Rectal smooth muscle tissue (tissue), 1 donor: ENCODE results near the gene MYPN.
"Not testable (repeated sequence)": the region's sequence is repeated elsewhere in the genome, so short reads cannot be mapped to it uniquely, and the experiment has no call there.

ENCODE experiments used
- H3K27ac ChIP-seq: one replicate; pipeline ENCODE4 v1.7.0; 2013; ENCODE audit warnings: low read depth, low read length, inconsistent platforms
- H3K27me3 ChIP-seq: one replicate; pipeline ENCODE4 v1.7.0; 2013; ENCODE audit warnings: low read length; ENCODE audit not compliant: control insufficient read depth, insufficient read depth
- H3K36me3 ChIP-seq: one replicate; pipeline ENCODE4 v1.7.0; 2013; ENCODE audit warnings: low read length; ENCODE audit not compliant: control insufficient read depth, insufficient read depth
- H3K4me1 ChIP-seq: one replicate; pipeline ENCODE4 v1.7.0; 2013; ENCODE audit warnings: low read length; ENCODE audit not compliant: control insufficient read depth, insufficient read depth
- H3K4me3 ChIP-seq: one replicate; pipeline ENCODE4 v1.7.0; 2013; ENCODE audit warnings: low read length
- H3K9ac ChIP-seq: one replicate; pipeline ENCODE4 v1.7.0; 2013; ENCODE audit warnings: low read length

Gene MYPN

GRCh38 chr10:68142761-68143160, 33.5 kb downstream of the MYPN start:
- Histone ChIP-seq H3K4me3 (no peak overlapping the region), H3K27ac (no peak overlapping the region), H3K4me1 (no peaks in the 10 kb centered on the region), H3K36me3 (no peaks in the 10 kb centered on the region), H3K9ac (no peak overlapping the region), H3K27me3 (no peaks in the 10 kb centered on the region)

GRCh38 chr10:68144709-68145108, 35.4 kb downstream of the MYPN start:
- H3K4me1 ChIP-seq, result no peaks in the 10 kb centered on the region
- no peak overlapping the region for H3K27ac ChIP-seq
- H3K27me3 ChIP-seq, result no peaks in the 10 kb centered on the region
- H3K4me3 ChIP-seq, result no peak overlapping the region
- H3K36me3 ChIP-seq, result no peaks in the 10 kb centered on the region
- H3K9ac ChIP-seq, result no peak overlapping the region

- Histone ChIP-seq H3K27me3 (no peaks in the 10 kb centered on the region), H3K4me3 (no peak overlapping the region), H3K27ac (no peak overlapping the region), H3K4me1 (no peaks in the 10 kb centered on the region), H3K9ac (no peak overlapping the region), H3K36me3 (no peaks in the 10 kb centered on the region)
Observed at GRCh38 chr10:68145705-68146104, 36.4 kb downstream of the MYPN start.

GRCh38 chr10:68146133-68146532, 36.8 kb downstream of the MYPN start:
- Histone ChIP-seq H3K4me3 (no peak overlapping the region), H3K9ac (no peak overlapping the region), H3K27ac (no peak overlapping the region), H3K27me3 (no peaks in the 10 kb centered on the region), H3K4me1 (no peaks in the 10 kb centered on the region), H3K36me3 (no peaks in the 10 kb centered on the region)

GRCh38 chr10:68151453-68151852, 42.2 kb downstream of the MYPN start:
- no peaks in the 10 kb centered on the region for H3K36me3 ChIP-seq

GRCh38 chr10:68153473-68154210, 44.4 kb downstream of the MYPN start:
- Histone ChIP-seq H3K36me3 (no peaks in the 10 kb centered on the region), H3K27me3 (no peaks in the 10 kb centered on the region), H3K9ac (no peak overlapping the region), H3K27ac (no peak overlapping the region), H3K4me1 (peaks cover 5% of the 10 kb centered on the region), H3K4me3 (no peak overlapping the region)

More at GRCh38 chr10:68151453-68151852, 42.2 kb downstream of the MYPN start:
- Histone ChIP-seq H3K4me3 (no peak overlapping the region), H3K27me3 (no peaks in the 10 kb centered on the region), H3K27ac (no peak overlapping the region), H3K4me1 (peaks cover 5% of the 10 kb centered on the region), H3K9ac (no peak overlapping the region)

- Histone ChIP-seq H3K27ac (no peak overlapping the region), H3K36me3 (no peaks in the 10 kb centered on the region), H3K27me3 (no peaks in the 10 kb centered on the region), H3K9ac (no peak overlapping the region), H3K4me3 (no peak overlapping the region), H3K4me1 (peaks cover 5% of the 10 kb centered on the region)
Observed at GRCh38 chr10:68154211-68154497, 44.9 kb downstream of the MYPN start.

GRCh38 chr10:68155615-68156210, 46.4 kb downstream of the MYPN start:
- no peaks in the 10 kb centered on the region for H3K36me3 ChIP-seq
- H3K4me3 ChIP-seq, result no peak overlapping the region
- peaks cover 5% of the 10 kb centered on the region for H3K4me1 ChIP-seq
- no peak overlapping the region for H3K9ac ChIP-seq
- no peaks in the 10 kb centered on the region for H3K27me3 ChIP-seq
- H3K27ac ChIP-seq, result no peak overlapping the region

- no peaks in the 10 kb centered on the region for H3K36me3 ChIP-seq
- H3K27ac ChIP-seq, result no peak overlapping the region
- H3K9ac ChIP-seq, result no peak overlapping the region
- H3K4me1 ChIP-seq, result peaks cover 5% of the 10 kb centered on the region
- H3K4me3 ChIP-seq, result no peak overlapping the region
- no peaks in the 10 kb centered on the region for H3K27me3 ChIP-seq
Observed at GRCh38 chr10:68156373-68157185, 47.3 kb downstream of the MYPN start.

GRCh38 chr10:68157522-68157921, 48.2 kb downstream of the MYPN start:
- H3K36me3 ChIP-seq, H3K4me3 ChIP-seq, H3K27ac ChIP-seq, H3K9ac ChIP-seq, H3K4me1 ChIP-seq, H3K27me3 ChIP-seq: not testable (repeated sequence)

- H3K36me3 ChIP-seq, result no peaks in the 10 kb centered on the region
- H3K9ac ChIP-seq, result no peak overlapping the region
- H3K27ac ChIP-seq, result no peak overlapping the region
- peaks cover 5% of the 10 kb centered on the region for H3K4me1 ChIP-seq
- H3K4me3 ChIP-seq, result no peak overlapping the region
- H3K27me3 ChIP-seq, result no peaks in the 10 kb centered on the region
Observed at GRCh38 chr10:68158031-68158430, 48.7 kb downstream of the MYPN start.

GRCh38 chr10:68163735-68164134, 54.4 kb downstream of the MYPN start:
- Histone ChIP-seq H3K9ac (no peak overlapping the region), H3K4me3 (no peak overlapping the region), H3K27ac (no peak overlapping the region), H3K36me3 (no peaks in the 10 kb centered on the region), H3K4me1 (no peaks in the 10 kb centered on the region), H3K27me3 (no peaks in the 10 kb centered on the region)
